Smooth muscle cell (in vitro differentiated cells): Measurements from ENCODE around the gene TBX15. TPM values are rescaled to one million over a fixed set of nuclear protein-coding genes. Genes with fewer than 3 reads are reported as not detected.

Experiments used
- DNase-seq: peaks from one replicate; lab custom pipeline; 2025; ENCODE audit not compliant: unreplicated experiment; lab: John Stamatoyannopoulos, UW
- H2AFZ ChIP-seq: fragments of 200-600 bp; sonication (generic); 2 replicates; pipeline ENCODE4 v1.6.0; 2016; ENCODE audit warnings: antibody characterized with exemption, low read depth, mild to moderate bottlenecking
- H3F3A ChIP-seq: fragments of 200-600 bp; sonication (generic); 2 replicates; pipeline ENCODE4 v1.6.0; 2017; ENCODE audit warnings: antibody characterized with exemption, low read depth
- H3K27ac ChIP-seq: fragments of 200-600 bp; sonication (generic); 2 replicates; pipeline ENCODE4 v1.5.1; 2016; ENCODE audit warnings: low read depth, mild to moderate bottlenecking
- H3K27me3 ChIP-seq: fragments of 200-600 bp; sonication (generic); 2 replicates; pipeline ENCODE4 v1.6.1; 2016; ENCODE audit warnings: low read depth, mild to moderate bottlenecking
- H3K36me3 ChIP-seq: fragments of 200-600 bp; sonication (generic); 2 replicates; pipeline ENCODE4 v1.5.1; 2016; ENCODE audit warnings: low read depth
- H3K4me1 ChIP-seq: fragments of 200-600 bp; sonication (generic); 2 replicates; pipeline ENCODE4 v1.5.1; 2016; ENCODE audit warnings: low read depth
- H3K4me2 ChIP-seq: fragments of 200-600 bp; sonication (generic); 2 replicates; pipeline ENCODE4 v1.6.0; 2016; ENCODE audit warnings: mild to moderate bottlenecking
- H3K4me3 ChIP-seq: fragments of 200-600 bp; sonication (generic); 2 replicates; pipeline ENCODE4 v1.5.1; 2016; ENCODE audit warnings: mild to moderate bottlenecking
- H3K79me2 ChIP-seq: fragments of 200-600 bp; sonication (generic); 2 replicates; pipeline ENCODE4 v1.6.0; 2016; ENCODE audit warnings: low read depth, mild to moderate bottlenecking
- H3K9ac ChIP-seq: fragments of 200-600 bp; sonication (generic); 2 replicates; pipeline ENCODE4 v1.6.0; 2016; ENCODE audit warnings: low read depth
- H3K9me3 ChIP-seq: fragments of 200-600 bp; sonication (generic); replicated peaks from 2 replicates; pipeline ENCODE4 v1.5.1; 2016; ENCODE audit warnings: low read depth
- H4K20me1 ChIP-seq: fragments of 200-600 bp; sonication (generic); 2 replicates; pipeline ENCODE4 v1.6.0; 2016; ENCODE audit warnings: low read depth
- CTCF ChIP-seq: fragments of 200-600 bp; sonication (generic); IDR thresholded peaks from 2 replicates; pipeline ENCODE4 v1.5.1; 2017; ENCODE audit warnings: borderline replicate concordance, mild to moderate bottlenecking, antibody characterized with exemption; ENCODE audit not compliant: insufficient read depth, poor library complexity, severe bottlenecking
- WGBS: methylation state at CpG from one replicate; pipeline ENCODE4 v1.1.7; 2016; ENCODE audit warnings: low lambda C conversion rate; 5-methylcytosine and 5-hydroxymethylcytosine counted together
- polyA plus RNA-seq: library from polyadenylated mRNA; unstranded; fragments of >200 nt; fragmentation: Nextera tagmentation; extraction: Ambion mirVana; gene quantifications from 2 replicates; pipeline ENCODE4 v1.2.1, GENCODE V29; 2016
- total RNA-seq: library from RNA; depleted of rRNA; stranded (reverse); fragments of >200 nt; gene quantifications from 2 replicates; pipeline ENCODE4 v1.2.3, GENCODE V29; 2014

TBX15 gene
- total and polyA plus RNA-seq, 2 experiments from 2014 or later = 2.7 to 3.5 TPM

DNA sequence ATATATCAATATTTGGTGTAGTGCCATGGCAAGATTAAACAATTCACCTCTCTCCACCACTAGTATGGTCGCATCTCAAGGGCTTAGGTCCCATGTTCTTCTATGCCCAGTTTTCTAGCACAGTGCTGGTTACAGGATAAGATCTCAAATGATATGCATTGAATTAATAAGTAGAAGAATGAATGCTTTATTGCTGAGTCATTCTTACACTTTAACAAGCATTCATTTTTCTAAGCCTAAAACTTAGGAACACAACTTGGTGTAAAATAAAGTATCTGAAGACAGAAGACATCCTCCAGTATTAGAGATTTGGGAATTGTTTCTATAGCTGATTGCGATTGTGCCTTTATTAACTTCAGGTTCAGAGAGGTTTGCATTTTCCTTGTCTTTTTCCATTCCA, 85.8 kb downstream of the TBX15 start:
- Histone ChIP-seq H3K79me2 (no peaks in the 10 kb centered on the region), H3F3A (no peaks in the 10 kb centered on the region), H3K4me2 (no peak overlapping the region), H3K27me3 (no peaks in the 10 kb centered on the region), H3K36me3 (no peaks in the 10 kb centered on the region), H3K4me1 (no peaks in the 10 kb centered on the region), H2AFZ (no peak overlapping the region), H3K4me3 (no peak overlapping the region), H3K27ac (no peak overlapping the region), H4K20me1 (no peaks in the 10 kb centered on the region), H3K9ac (no peak overlapping the region), H3K9me3 (no peaks in the 10 kb centered on the region)
- WGBS = 89% methylated on average over 2 of the region's 2 CpGs
- no peak for TF ChIP-seq CTCF
- DNase-seq = no peak

DNA sequence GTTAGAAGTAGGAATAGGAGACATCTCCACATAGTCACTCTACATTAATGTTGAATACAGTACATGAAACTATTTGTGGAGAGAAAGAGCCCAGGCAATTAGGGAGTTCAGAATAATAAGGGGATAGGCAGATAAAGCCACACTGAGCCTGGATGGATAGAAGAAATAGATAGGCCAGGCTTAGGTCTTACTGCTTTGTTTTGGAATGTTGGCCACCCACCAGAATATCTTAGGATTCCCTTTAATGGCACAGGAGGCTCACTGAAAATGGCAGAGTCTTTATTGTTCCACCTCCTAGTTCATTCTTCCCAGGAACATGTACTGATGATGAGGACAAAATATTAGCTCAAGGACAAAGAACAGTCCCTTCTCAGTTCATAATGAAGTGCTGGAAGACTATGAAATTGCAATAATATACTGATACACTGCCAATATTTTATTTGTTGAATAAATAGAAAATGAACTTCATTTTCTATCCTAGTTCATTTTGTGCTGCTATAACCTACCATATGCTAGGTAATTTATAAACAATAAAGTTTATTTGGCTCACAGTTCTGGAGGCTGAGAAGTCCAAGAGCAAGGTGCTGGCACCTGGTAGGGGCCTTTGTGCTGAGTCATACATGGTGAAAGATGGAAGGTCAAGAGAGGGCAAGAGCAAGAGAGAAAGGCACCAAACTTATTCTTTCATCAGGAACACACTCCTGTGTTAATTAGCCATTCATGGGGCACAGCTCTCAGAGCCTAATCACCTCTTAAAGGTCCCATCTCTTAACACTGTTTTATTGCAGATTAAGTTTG, 87.3 kb downstream of the TBX15 start:
- no peak for TF ChIP-seq CTCF
- Histone ChIP-seq H4K20me1 (no peaks in the 10 kb centered on the region), H3K4me3 (no peak overlapping the region), H3K9me3 (no peaks in the 10 kb centered on the region), H3K27ac (no peak overlapping the region), H3K36me3 (no peaks in the 10 kb centered on the region), H3K79me2 (no peaks in the 10 kb centered on the region), H3K4me2 (no peak overlapping the region), H3F3A (no peaks in the 10 kb centered on the region), H3K4me1 (no peaks in the 10 kb centered on the region), H2AFZ (no peak overlapping the region), H3K9ac (no peak overlapping the region), H3K27me3 (no peaks in the 10 kb centered on the region)
- DNase-seq = no peak

DNA sequence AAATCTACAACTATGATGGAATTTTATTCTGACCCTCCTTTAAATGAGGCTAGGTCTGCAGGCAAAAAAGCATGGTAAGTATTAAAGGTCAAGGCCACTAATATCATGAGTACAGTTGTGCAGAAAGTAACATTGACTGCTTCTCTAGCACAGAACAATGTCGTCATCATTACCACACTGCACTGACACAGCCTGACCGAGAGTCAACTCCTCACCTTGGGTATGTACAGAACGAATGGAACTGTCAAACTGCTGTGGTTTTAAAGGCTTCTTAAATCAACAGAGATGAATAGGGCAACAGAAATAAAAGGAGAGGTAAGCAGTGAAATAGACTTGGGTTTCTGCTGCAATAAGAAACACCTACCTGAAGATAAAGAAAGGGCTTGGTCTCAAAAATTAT, 88.8 kb downstream of the TBX15 start:
- no peaks in the 10 kb centered on the region for H3K79me2 ChIP-seq
- no peaks in the 10 kb centered on the region for H3K27me3 ChIP-seq
- H3K9ac ChIP-seq = no peak overlapping the region
- H3K4me1 ChIP-seq = no peaks in the 10 kb centered on the region
- DNase-seq = no peak
- no peak overlapping the region for H3K4me2 ChIP-seq
- H3K27ac ChIP-seq = no peak overlapping the region
- no peak overlapping the region for H2AFZ ChIP-seq
- TF ChIP-seq CTCF = no peak
- H3K36me3 ChIP-seq = no peaks in the 10 kb centered on the region
- no peaks in the 10 kb centered on the region for H4K20me1 ChIP-seq
- 88% methylated on average over 3 of the region's 3 CpGs for WGBS
- H3F3A ChIP-seq = no peaks in the 10 kb centered on the region
- H3K9me3 ChIP-seq = no peaks in the 10 kb centered on the region
- H3K4me3 ChIP-seq = no peak overlapping the region

DNA sequence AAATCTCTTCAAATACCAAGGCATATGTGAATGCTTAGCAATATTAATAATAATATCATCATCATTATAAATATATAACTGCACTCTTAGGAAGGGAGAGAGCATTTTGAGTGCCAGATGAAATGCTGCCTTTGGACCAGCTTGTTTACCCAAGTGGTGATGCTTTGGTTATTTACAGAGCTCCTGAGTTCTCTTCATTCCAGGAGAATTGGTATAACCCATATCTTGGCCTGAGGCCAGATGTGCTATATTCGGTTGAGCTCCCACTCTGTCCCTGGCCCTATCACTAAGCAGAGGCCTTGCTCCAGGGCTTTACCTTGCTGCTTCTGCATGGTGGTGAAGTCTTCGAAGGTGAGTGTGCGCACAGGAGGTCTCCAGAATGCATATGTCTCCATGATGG, 89.4 kb downstream of the TBX15 start:
- Histone ChIP-seq H3K9me3 (no peaks in the 10 kb centered on the region), H3K27ac (no peak overlapping the region), H3K36me3 (no peaks in the 10 kb centered on the region), H3K79me2 (no peaks in the 10 kb centered on the region), H3K4me1 (no peaks in the 10 kb centered on the region), H3K27me3 (no peaks in the 10 kb centered on the region), H4K20me1 (no peaks in the 10 kb centered on the region), H2AFZ (no peak overlapping the region), H3F3A (no peaks in the 10 kb centered on the region), H3K9ac (no peak overlapping the region), H3K4me3 (no peak overlapping the region), H3K4me2 (no peak overlapping the region)
- WGBS = 95% methylated on average over 3 of the region's 3 CpGs
- DNase-seq = no peak
- TF ChIP-seq CTCF = no peak
